ENCODE measurements around the gene HMOX2.
A peak's percentile ranks its signal among the peaks of the same experiment; 100 is the strongest.

HMOX2 gene

GRCh38 chr16:4511441-4512082, 35.4 kb downstream of the HMOX2 start:
- no peaks in the 10 kb centered on the region for H3K9me3 ChIP-seq (ENCODE audit: control insufficient read depth, insufficient read depth, low read length)
- H3K4me3 ChIP-seq (ENCODE audit: low read length) = no peak overlapping the region
- no peak overlapping the region for H3K4me2 ChIP-seq (ENCODE audit: low read length)
- peaks cover 6% of the 10 kb centered on the region for H3F3A ChIP-seq (ENCODE audit: control insufficient read depth, insufficient read depth)
- H3K27ac ChIP-seq (ENCODE audit: low read depth, low read length) = no peak overlapping the region
- peaks cover 50% of the 10 kb centered on the region for H3K36me3 ChIP-seq (ENCODE audit: control insufficient read depth, low read length)
- H4K20me1 ChIP-seq (ENCODE audit: control insufficient read depth, insufficient read depth, low read depth, low read length) = no peaks in the 10 kb centered on the region
- TF ChIP-seq EZH2phosphoT487 (IDR thresholded peaks at IDR 0.05; ENCODE audit: borderline replicate concordance, low read length) = no peak
- peak; percentile 26 for TF ChIP-seq CTCF (IDR thresholded peaks at IDR 0.05; ENCODE audit: low read depth, low read length, poor library complexity, severe bottlenecking)
- no peaks in the 10 kb centered on the region for H3K9me2 ChIP-seq (replicated peaks; ENCODE audit: control insufficient read depth, low read length)
- peaks cover under 1% of the 10 kb centered on the region; the same call in 1 of the 2 replicates for H3K79me2 ChIP-seq (ENCODE audit: control insufficient read depth, low read length)
- H3K27me3 ChIP-seq (ENCODE audit: control insufficient read depth, low read length) = no peaks in the 10 kb centered on the region
- H3K4me1 ChIP-seq (ENCODE audit: control insufficient read depth, low read length) = peaks cover 11% of the 10 kb centered on the region

- H3K79me2 ChIP-seq (ENCODE audit: control insufficient read depth, low read length) = no peaks in the 10 kb centered on the region
- no peaks in the 10 kb centered on the region for H3K9me2 ChIP-seq (replicated peaks; ENCODE audit: control insufficient read depth, low read length)
- peaks cover 6% of the 10 kb centered on the region for H3F3A ChIP-seq (ENCODE audit: control insufficient read depth, insufficient read depth)
- peaks cover 9% of the 10 kb centered on the region for H3K4me1 ChIP-seq (ENCODE audit: control insufficient read depth, low read length)
- no peaks in the 10 kb centered on the region for H3K27me3 ChIP-seq (ENCODE audit: control insufficient read depth, low read length)
- TF ChIP-seq EZH2phosphoT487 (IDR thresholded peaks at IDR 0.05; ENCODE audit: borderline replicate concordance, low read length) = no peak
- no peak for TF ChIP-seq CTCF (IDR thresholded peaks at IDR 0.05; ENCODE audit: low read depth, low read length, poor library complexity, severe bottlenecking)
- H3K27ac ChIP-seq (ENCODE audit: low read depth, low read length) = no peak overlapping the region
- no peak overlapping the region for H3K4me3 ChIP-seq (ENCODE audit: low read length)
- no peak overlapping the region for H3K4me2 ChIP-seq (ENCODE audit: low read length)
- no peaks in the 10 kb centered on the region for H4K20me1 ChIP-seq (ENCODE audit: control insufficient read depth, insufficient read depth, low read depth, low read length)
- H3K36me3 ChIP-seq (ENCODE audit: control insufficient read depth, low read length) = peaks cover 41% of the 10 kb centered on the region
- H3K9me3 ChIP-seq (ENCODE audit: control insufficient read depth, insufficient read depth, low read length) = no peaks in the 10 kb centered on the region
Measured at GRCh38 chr16:4512473-4512872, 36.3 kb downstream of the HMOX2 start.

GRCh38 chr16:4513086-4513860, 37.1 kb downstream of the HMOX2 start:
- Histone ChIP-seq H3K4me1 (ENCODE audit: control insufficient read depth, low read length) (peaks cover 9% of the 10 kb centered on the region), H3K36me3 (ENCODE audit: control insufficient read depth, low read length) (peaks cover 33% of the 10 kb centered on the region), H3K9me2 (replicated peaks; ENCODE audit: control insufficient read depth, low read length) (no peaks in the 10 kb centered on the region), H3K27me3 (ENCODE audit: control insufficient read depth, low read length) (no peaks in the 10 kb centered on the region), H3K9me3 (ENCODE audit: control insufficient read depth, insufficient read depth, low read length) (no peaks in the 10 kb centered on the region), H3K79me2 (ENCODE audit: control insufficient read depth, low read length) (no peaks in the 10 kb centered on the region), H3F3A (ENCODE audit: control insufficient read depth, insufficient read depth) (peaks cover 6% of the 10 kb centered on the region), H3K27ac (ENCODE audit: low read depth, low read length) (no peak overlapping the region), H3K4me3 (ENCODE audit: low read length) (no peak overlapping the region), H3K4me2 (ENCODE audit: low read length) (no peak overlapping the region), H4K20me1 (ENCODE audit: control insufficient read depth, insufficient read depth, low read depth, low read length) (no peaks in the 10 kb centered on the region)
- TF ChIP-seq CTCF (IDR thresholded peaks at IDR 0.05; ENCODE audit: low read depth, low read length, poor library complexity, severe bottlenecking) (no peak), EZH2phosphoT487 (IDR thresholded peaks at IDR 0.05; ENCODE audit: borderline replicate concordance, low read length) (no peak)
